ENCODE measurements around the gene SLC30A1.
"Not testable (repeated sequence)": the region's sequence is repeated elsewhere in the genome, so short reads cannot be mapped to it uniquely, and the experiment has no call there.

Gene SLC30A1

GRCh38 chr1:211583011-211583992 lies 4.3 kb upstream of the SLC30A1 start:
- DNase-seq, result no peak

GRCh38 chr1:211581526-211581925 lies 2.6 kb upstream of the SLC30A1 start:
- no peak for DNase-seq

- DNase-seq, result no peak
These were observed 1.3 kb upstream of the SLC30A1 start for GRCh38 chr1:211580303-211580687.

- no peak for DNase-seq
These were observed 710 bp upstream of the SLC30A1 start for GRCh38 chr1:211579440-211580302.

GRCh38 chr1:211577819-211578639 lies 932 bp downstream of the SLC30A1 start:
- peak; percentile 91 for DNase-seq

- no peak for DNase-seq
These were observed 1.6 kb downstream of the SLC30A1 start for GRCh38 chr1:211577277-211577818.

- DNase-seq, result no peak
These were observed 2.2 kb downstream of the SLC30A1 start for GRCh38 chr1:211576717-211577116.

GRCh38 chr1:211574705-211575104 lies 4.3 kb downstream of the SLC30A1 start:
- no peak for DNase-seq

GRCh38 chr1:211571998-211572397 lies 7.0 kb downstream of the SLC30A1 start:
- no peak for DNase-seq

GRCh38 chr1:211570378-211570777 lies 8.6 kb downstream of the SLC30A1 start:
- not testable (repeated sequence) for DNase-seq

GRCh38 chr1:211566431-211567025 lies 12.4 kb downstream of the SLC30A1 start:
- no peak for DNase-seq

GRCh38 chr1:211564084-211564483 lies 14.9 kb downstream of the SLC30A1 start:
- no peak for DNase-seq

GRCh38 chr1:211559222-211560010 lies 19.5 kb downstream of the SLC30A1 start:
- DNase-seq, result no peak

GRCh38 chr1:211557894-211558625 lies 20.9 kb downstream of the SLC30A1 start:
- DNase-seq, result no peak

- peak; percentile 8 for DNase-seq
These were observed 25.4 kb downstream of the SLC30A1 start for GRCh38 chr1:211553549-211553948.

GRCh38 chr1:211551638-211552460 lies 27.1 kb downstream of the SLC30A1 start:
- peak; percentile 19 for DNase-seq

- DNase-seq, result peak; percentile 17
These were observed 29.8 kb downstream of the SLC30A1 start for GRCh38 chr1:211549092-211549711.

GRCh38 chr1:211548321-211549091 lies 30.5 kb downstream of the SLC30A1 start:
- DNase-seq, result peak; percentile 67
